ENCODE results near the gene CHEK1. TPM values are rescaled to one million over a fixed set of nuclear protein-coding genes. Genes with fewer than 3 reads are reported as not detected.

Gene CHEK1
- total and polyA plus RNA-seq, 2 of the 4 experiments (the other 2 are of a cell fraction), result 16.0 to 22.6 TPM

- Histone ChIP-seq H3K4me3 (ENCODE audit: insufficient read depth, low read depth, low read length) (no peak overlapping the region), H2BK120ac (ENCODE audit: low read depth, low read length) (no peak overlapping the region), H2BK5ac (ENCODE audit: low read depth, low read length, poor library complexity, severe bottlenecking) (no peak overlapping the region), H3K4me2 (ENCODE audit: low read depth, low read length) (no peak overlapping the region), H2BK20ac (ENCODE audit: low read depth, low read length) (no peak overlapping the region), H4K20me1 (ENCODE audit: insufficient read depth, low read length) (no peaks in the 10 kb centered on the region), H2AK5ac (ENCODE audit: low read depth, low read length) (no peak overlapping the region), H3K14ac (replicated peaks; ENCODE audit: low read depth, low read length) (no peak overlapping the region), H3K4ac (ENCODE audit: low read depth, low read length) (no peak overlapping the region), H2AK9ac (replicated peaks; ENCODE audit: low read depth, low read length, poor library complexity) (no peak overlapping the region), H2AFZ (replicated peaks; ENCODE audit: low read length, poor library complexity) (no peak overlapping the region), H3K9me1 (ENCODE audit: insufficient read depth, low read length) (peaks cover 2% of the 10 kb centered on the region; the same call in 1 of the 2 replicates), H3K23ac (ENCODE audit: low read depth, low read length) (no peak overlapping the region), H3K4me1 (ENCODE audit: control insufficient read depth, insufficient read depth, low read length) (no peaks in the 10 kb centered on the region), H4K91ac (ENCODE audit: insufficient read depth, low read depth, low read length) (no peak overlapping the region), H3K27me3 (ENCODE audit: control insufficient read depth, insufficient read depth, low read length) (no peaks in the 10 kb centered on the region), H4K5ac (ENCODE audit: low read depth, low read length) (no peak overlapping the region), H4K8ac (ENCODE audit: low read depth in 2 of 2, low read length in 2 of 2) (no peak overlapping the region), H2BK15ac (ENCODE audit: low read depth, low read length) (no peak overlapping the region), H3K79me1 (ENCODE audit: low read depth in 1 of 2, low read length in 2 of 2) (peaks cover 3 to 4% of the 10 kb centered on the region in 2 experiments; a peak in 2 of 4 replicates), H3K9me3 (ENCODE audit: control insufficient read depth, insufficient read depth, low read length) (no peaks in the 10 kb centered on the region), H3K36me3 (ENCODE audit: control insufficient read depth, insufficient read depth, low read length) (no peaks in the 10 kb centered on the region), H3K56ac (ENCODE audit: extremely low read depth, insufficient read depth, low read length) (no peak overlapping the region), H3K9ac (ENCODE audit: low read depth, low read length) (no peak overlapping the region), H3K27ac (ENCODE audit: insufficient read depth, low read length) (no peak overlapping the region), H3K18ac (ENCODE audit: low read depth, low read length) (no peak overlapping the region)
- TF ChIP-seq, protein P1, sequence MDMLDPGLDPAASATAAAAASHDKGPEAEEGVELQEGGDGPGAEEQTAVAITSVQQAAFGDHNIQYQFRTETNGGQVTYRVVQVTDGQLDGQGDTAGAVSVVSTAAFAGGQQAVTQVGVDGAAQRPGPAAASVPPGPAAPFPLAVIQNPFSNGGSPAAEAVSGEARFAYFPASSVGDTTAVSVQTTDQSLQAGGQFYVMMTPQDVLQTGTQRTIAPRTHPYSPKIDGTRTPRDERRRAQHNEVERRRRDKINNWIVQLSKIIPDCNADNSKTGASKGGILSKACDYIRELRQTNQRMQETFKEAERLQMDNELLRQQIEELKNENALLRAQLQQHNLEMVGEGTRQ (IDR thresholded peaks at IDR 0.05; ENCODE audit: low read depth, low read length), result no peak
- TF ChIP-seq POLR2A (IDR thresholded peaks at IDR 0.05; ENCODE audit: low read depth, low read length) (no peak), ELK1 (IDR thresholded peaks at IDR 0.05; ENCODE audit: borderline replicate concordance, low read depth, low read length) (no peak), MXI1 (IDR thresholded peaks at IDR 0.05; ENCODE audit: borderline replicate concordance, low read depth, low read length) (no peak), CHD1 (IDR thresholded peaks at IDR 0.05; ENCODE audit: low read depth, low read length) (no peak), RCOR1 (IDR thresholded peaks at IDR 0.05; ENCODE audit: insufficient replicate concordance, low read length) (no peak), MAZ (IDR thresholded peaks at IDR 0.05; ENCODE audit: borderline replicate concordance, low read depth, low read length) (no peak), CEBPB (IDR thresholded peaks at IDR 0.05; ENCODE audit: low read depth, low read length) (no peak), SMC3 (IDR thresholded peaks at IDR 0.05; ENCODE audit: low read depth, low read length) (no peak), RFX5 (IDR thresholded peaks at IDR 0.05; ENCODE audit: low read depth, low read length) (no peak), CTCF (conservative IDR thresholded peaks at IDR 0.05; ENCODE audit: low read depth, low read length) (no peak), RAD21 (IDR thresholded peaks at IDR 0.05; ENCODE audit: low read length) (no peak), BHLHE40 (IDR thresholded peaks at IDR 0.05; ENCODE audit: low read depth, low read length) (no peak)
- intact Hi-C loops (cut with micrococcal nuclease) (no loop called here), in situ Hi-C loops (cut with MboI; ENCODE audit: low sequenced_read_pairs) (no loop called here), dilution Hi-C loops (cut with HindIII; ENCODE audit: low sequenced_read_pairs, unreplicated experiment) (no loop called here)
- CTCF ChIA-PET, result no interaction called here
- BruUV-seq (replicated peaks), result no TSS peak
- no peak for ATAC-seq (ENCODE audit: low read depth)
- WGBS, 2 experiments (ENCODE audit: extremely low coverage in 2 of 2, insufficient read length in 1 of 2), result no CpG with 5 or more reads among the region's 2 CpGs
- no peak for DNase-seq
- POLR2A ChIA-PET (ENCODE audit: unreplicated experiment), result no interaction called here
These were observed 42.2 kb downstream of the CHEK1 start for GRCh38 chr11:125667151-125667550.

All from IMR-90 (cell line).